ENCODE results near the gene PPIP5K2.
A peak's percentile ranks its signal among the peaks of the same experiment; 100 is the strongest.
"Not testable (repeated sequence)": the region's sequence is repeated elsewhere in the genome, so short reads cannot be mapped to it uniquely, and the experiment has no call there.

PPIP5K2 gene

DNA sequence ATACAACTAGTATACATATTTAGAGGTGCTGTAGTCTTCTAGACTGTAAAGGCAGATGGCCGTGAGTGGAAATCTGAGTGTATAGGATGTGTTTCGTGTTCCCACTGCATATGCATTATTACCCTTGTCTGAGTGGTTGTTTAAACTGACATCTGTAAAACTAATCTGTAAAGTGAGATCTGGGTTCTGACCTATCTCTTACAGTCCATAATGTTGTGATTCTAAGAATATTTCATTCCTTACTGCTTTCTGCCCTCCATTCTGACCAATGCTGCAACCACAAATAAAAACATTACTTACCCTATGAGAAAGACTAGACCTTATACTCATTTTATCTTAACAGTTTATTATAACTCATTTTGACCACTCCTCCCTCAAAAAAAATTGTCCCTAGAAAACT is 90.9 kb downstream of the PPIP5K2 start:
- peak; percentile 34 for DNase-seq

DNA sequence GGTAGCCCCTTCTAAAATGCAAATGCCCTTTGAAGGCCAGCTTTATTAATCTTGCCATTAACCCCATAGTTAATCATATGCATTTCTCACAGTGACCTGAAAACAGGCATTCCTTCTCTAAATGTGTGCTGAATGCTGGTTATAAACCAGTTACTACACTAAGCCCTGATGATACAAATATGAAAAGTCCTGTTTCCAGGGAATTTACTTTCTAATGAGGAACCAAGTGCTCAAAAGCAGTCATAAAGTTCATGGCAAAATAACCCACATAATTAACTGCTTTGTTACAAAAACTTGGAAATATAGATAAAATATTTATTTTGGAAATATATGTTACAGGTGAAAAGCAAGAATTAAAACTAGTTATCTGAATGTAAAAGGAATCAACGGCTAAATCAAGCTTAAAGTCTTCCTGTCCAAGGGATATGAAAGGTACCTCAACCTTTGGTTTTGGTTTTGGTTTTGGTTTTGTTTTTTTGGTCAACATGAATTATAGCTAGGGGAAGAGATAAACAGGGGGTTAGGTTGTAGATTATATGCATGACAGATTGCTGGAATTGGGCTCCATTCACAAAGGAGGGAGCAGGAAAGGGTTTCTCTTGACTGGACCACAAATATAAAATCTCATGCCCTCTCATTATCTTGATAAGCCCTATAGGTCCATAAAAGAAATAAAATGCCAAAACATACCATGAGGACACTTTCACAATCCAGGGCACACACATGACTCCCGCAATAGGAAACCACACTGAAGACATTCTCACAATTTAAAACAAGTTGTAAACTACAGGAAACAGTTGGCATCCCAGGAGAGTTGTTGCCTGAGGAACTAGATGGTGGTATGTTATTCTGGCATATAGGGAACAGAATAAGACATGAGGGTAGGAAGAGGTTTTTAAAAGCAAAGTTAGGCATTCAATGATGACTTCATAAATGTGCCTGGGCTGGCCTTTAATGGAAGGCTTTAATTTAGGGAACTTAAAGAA is 91.8 kb downstream of the PPIP5K2 start:
- peak; percentile 76 for DNase-seq

DNA sequence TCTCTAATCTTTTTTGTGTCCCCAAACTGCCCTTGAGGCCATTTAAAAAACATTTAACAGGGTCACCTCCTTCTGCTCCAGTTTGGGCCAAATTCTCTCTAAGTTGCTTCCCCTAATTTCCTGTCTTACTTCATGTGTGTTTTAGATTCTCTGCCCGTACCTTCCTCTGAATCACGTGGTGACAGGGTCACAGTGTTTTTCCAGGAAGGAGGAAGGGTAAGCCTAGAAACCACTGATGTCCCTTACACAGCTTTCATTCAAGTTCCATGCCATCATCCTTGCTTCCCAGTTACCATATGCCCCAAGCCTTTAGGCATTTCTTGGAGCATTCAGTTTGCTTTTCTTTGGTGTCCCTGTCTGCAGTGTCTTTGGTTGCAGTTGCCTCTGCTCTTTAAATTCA is 96.0 kb downstream of the PPIP5K2 start:
- DNase-seq, result peak; percentile 31

DNA sequence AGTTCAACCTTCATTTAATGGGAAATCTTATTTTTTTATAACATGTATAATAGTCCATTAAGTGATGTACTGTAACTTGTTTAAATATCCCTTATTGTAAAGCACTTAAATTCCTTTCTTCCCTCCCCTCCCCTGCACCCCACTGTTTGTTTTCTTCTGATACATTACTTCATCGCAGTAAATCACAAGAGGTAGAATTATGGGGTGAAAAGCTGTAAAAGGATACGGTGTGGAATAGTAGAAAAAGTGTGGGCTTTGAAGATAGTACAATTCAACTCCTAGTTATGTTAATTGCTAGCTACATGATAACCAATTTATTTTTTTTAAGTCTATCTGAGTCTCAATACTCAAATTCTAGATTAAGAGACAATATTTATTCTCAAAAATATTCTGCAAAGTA is 96.6 kb downstream of the PPIP5K2 start:
- DNase-seq, result no peak

DNA sequence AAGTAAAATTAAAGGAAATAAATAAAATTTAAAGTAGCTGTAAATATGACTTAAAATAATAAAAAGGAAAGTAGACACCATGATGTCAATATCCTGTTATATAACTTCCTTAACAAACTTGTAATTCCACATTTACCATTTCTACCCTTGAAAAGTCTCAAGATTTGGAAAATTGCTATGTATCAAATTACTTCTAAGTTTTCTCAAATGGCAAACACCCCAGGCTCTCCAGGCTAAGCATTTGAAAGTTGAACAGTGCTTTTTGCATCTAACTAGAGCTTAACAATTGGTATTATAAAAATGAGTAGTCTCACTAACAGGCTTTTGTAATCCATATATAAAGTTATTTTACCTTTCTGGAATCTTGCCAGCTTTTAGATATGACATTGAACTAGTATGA is 97.0 kb downstream of the PPIP5K2 start:
- DNase-seq, result no peak

DNA sequence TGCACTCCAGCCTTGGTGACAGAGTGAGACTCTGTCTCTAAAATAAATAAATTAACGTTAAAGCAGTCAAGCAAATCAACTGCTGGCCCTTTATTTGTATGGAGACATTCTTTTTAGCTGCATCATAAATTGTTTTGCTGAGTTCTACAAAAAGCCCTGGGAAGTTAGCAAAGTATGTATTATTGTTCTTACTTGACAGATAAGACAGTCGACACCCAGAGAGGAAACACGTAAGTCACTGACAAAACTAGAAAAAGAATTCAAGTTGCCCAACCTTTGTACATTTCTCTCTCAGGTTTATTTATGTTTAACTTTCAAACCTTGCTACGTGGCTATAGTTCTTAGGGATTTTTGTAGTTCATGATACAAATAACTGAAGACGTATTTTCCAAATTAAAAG is 98.1 kb downstream of the PPIP5K2 start:
- DNase-seq, result no peak

DNA sequence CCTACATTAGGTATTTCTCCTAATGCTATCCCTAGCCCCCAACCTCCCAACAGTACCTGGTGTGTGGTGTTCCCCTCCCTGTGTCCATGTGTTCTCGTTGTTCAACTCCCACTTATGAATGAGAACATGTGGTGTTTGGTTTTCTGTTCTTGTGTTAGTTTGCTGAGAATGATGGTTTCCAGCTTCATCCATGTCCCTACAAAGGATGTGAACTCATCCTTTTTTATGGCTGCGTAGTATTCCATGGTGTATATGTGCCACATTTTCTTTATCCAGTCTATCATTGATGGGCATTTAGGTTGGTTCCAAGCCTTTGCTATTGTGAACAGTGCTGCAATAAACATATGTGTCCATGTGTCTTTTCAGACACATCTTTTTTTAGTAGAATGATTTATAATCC is 99.0 kb downstream of the PPIP5K2 start:
- DNase-seq, result not testable (repeated sequence)

DNA sequence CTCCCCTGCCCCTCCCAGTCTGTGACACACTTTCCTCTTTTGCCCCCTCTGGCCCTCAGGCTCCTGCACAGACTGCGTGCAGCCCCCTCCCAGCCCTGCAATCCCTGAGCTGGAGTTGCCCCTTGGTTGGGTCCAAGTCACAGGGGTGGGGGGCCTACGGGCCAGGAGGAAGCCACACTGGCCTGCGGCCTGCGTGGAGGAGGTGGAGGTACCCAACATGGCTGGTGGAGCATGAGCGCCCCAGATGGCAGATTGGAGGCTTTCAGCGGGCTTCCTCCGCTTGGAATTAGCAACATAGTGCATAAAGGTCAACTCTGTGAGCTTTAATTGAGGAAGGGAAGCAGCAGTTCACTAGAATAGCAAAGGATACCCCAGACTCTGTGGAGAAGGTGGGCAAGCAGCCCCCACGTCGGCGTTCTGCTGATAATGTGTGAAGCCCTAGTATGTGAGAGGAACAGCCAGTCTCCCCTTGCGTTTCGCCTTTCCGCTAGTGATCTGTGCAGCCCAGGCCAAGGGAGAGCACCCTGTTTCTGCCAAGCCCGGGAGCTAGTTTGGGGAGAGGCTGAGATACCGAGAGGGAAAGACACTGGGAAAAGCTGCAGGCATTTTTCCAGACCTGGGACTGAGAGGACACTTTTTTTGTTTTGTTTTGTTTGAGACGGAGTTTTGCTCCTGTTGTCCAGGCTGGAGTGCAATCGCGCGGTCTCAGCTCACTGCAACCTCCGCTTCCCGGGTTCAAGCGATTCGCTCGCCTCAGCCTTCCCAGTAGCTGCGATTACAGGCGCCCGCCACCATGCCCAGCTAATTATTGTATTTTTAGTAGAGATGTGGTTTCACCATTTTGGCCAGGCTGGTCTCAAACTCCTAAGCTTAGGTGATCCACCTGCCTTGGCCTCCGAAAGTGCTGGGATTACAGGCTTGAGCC is 103.2 kb downstream of the PPIP5K2 start:
- no peak for DNase-seq

DNA sequence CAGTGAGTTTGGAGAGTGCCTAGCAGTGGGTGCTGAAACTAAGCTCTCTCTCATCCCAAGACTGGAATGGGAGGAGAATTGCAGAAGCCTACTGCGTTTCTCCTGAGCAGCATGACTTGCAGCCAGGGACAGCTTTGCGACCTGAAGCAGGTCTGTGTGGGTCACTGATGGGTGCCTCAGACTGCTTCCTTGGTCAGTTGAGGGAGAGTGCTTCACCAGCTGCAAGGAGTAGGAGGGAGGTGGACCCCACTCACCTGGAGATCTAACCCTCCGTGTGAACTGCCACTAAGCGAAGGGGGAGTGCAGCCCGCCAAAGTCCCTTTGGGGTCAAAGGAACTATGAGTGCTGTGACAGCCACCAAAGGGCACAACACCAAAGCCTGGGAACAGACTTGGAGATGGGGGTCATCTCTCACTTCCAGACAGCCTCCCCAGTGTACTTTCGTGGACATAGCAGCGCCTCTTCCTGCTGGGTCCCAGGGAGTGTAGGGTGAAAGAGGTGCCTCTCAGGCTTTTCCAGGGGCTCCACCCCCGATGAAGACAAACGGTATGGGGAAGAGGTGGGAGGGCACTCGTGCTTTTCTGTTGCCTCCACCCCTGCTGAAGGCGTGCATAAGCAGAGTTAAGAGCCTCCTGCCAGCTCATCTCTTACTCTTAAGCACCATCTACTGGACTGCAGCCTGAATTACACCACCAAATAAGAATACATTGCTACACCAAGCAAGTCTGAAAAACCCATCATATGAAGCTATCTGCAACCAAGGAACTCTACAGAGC is 104.2 kb downstream of the PPIP5K2 start:
- DNase-seq, result peak; percentile 82

DNA sequence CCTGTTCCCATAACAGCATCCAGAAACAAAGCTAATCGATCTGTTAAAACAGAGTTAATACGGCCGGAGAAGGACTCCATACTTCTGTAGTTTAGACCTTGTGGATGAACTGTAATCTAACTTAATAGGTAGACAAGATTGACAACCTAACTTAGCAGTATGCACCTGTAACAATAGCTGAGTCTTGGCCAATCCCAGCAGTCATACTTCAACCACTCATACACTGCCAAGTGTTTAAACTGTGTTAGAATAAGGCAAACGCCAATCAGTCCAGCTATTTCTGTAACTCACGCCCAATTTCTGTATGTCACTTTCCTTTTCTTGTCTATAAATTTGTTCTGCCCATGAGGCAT is 104.8 kb downstream of the PPIP5K2 start:
- no peak for DNase-seq

DNA sequence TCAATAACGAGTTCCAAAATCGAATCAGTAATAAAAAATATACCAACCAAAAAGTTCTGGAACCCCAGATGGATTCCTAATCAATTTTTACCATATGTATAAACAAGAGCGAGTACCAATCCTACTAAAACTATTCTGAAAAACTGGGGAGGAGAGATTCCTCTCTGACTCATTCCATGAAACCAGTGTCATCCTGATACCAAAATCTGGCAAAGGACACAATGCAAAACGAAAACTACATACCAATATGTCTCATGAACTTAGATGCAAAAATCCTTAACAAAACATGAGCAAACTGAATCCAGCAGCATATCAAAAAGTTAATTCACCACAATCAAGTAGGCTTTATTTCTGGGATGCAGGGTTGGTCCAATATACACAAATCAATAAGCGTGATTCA is 108.0 kb downstream of the PPIP5K2 start:
- no peak for DNase-seq

DNA sequence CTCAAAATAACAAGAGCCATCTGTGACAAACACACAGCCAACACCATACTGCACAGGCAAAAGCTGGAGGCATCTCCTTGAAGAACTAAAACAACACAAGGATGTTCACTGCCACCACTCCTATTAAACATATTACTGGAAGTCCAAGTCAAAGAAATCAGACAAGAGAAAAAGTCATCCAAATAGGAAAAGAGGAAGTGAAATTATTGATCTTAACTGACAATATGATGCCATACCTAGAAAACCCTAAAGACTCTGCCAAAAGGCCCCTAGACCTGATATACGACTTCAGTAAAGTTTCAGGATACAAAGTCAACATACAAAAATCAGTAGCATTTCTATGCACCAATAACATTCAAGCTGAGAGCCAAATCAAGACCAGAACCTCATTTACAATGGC is 108.5 kb downstream of the PPIP5K2 start:
- DNase-seq, result peak; percentile 63

DNA sequence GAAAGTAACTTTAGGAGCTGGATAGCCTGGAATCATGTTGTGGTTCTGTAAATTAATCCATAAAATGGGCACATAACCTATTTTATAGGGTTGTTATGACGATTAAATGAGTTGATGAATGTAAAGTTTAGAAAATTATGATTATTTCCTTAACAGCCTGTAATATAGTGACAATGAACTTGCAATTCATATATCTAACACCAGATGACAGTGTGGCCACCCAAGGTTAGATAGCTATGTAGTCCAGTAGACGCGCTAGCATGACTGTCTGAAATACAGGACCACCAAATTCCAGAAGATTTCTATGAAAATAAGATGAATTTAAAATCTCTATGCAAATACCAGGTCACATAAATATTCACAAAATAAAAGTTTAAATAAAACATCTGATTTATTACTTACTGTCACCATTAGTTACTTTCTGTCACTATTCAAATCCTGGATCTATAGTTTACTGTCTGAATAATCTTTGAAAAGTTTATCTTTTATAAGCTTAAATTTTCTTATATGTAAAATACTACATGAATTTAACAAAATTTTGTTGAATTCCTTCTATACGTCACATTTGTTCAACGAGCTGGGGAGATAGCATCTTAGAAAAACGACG is 112.4 kb downstream of the PPIP5K2 start:
- peak; percentile 56 for DNase-seq

DNA sequence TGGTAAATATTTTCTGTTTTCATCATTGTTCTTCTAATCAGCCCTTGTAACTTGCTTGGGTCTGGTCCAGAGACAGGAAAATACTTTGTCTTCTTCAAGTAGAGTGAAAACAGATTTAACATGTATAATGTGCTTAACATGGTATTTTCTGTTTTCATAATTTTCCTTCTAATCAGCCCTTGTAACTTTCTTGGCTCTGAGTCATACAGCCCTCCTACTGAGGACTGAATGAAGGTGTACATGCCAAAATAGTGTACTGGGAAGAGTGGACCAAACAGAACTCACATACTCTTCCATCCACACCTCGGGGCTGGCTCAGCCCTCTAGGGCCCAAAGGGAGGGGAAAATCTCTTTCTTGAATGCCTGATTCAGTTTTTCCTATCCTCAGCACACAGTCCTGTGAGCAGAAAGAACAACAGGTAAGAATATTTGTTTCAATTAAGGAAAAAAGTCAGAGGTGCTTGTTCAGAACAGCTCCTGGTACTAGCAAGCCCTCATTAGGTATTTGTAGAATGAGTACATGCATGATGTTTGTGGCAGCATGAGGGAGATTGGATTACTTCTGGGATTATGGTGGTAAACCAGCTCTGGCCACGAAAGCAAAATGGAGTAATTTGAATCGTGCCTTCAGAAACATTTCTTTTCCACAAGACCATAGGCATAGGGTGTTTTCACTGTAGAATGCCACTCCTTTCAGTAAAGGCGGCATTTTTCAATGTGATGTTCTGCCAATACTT is 114.3 kb downstream of the PPIP5K2 start:
- no peak for DNase-seq

DNA sequence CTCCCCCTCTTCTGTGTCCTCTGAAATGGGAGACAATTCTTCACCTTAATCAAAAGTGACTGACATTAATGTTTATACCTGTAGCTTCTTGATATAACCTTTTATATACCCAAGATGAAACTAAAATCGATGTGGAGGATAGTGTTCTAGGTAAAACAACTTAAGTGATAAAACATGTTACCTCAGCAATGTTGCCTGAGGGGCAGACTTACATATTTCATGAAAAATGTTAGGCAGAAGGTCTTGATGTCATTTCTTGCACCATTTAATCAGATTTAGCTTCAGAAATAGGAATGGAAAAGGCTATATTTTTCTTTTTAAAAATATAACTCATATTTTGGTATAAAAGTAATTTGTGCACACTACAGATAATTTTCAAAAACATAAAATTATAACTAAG is 115.8 kb downstream of the PPIP5K2 start:
- DNase-seq, result no peak

DNA sequence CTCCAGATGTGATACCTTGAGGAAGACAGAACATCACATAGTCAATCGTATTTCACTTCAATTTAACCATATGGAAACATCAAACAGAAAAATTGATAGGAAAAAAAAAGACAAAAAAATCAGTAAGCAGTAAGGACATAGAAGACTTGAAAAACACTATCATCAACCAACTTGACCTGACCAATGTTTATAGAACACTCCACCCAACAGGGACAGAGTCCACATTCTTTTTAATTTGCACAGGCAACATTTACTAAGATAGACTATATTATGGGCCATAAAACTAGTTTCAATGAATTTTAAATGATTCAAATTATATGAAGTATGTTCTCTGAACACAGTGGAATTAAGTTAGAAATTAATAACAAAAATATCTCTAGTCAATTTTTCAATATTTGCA is 117.7 kb downstream of the PPIP5K2 start:
- no peak for DNase-seq

DNA sequence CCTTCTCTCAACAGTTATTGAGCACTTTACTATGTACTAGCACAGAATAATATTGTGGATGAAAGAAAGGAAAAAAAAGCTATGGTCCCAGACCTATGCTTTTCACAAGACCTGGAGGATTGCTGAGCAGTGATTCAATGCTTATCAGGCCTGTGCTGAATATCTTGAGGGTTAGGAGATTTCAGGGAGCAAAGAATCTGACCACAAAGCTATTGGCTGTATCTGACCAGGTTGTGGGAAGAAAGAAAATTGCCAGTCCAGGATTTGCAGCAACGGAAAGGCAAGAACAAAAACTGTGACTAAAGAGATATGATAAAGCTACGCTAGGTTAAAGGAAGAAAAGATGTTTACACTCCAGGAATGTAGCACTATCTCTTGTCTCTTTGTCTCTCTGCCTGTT is 123.6 kb downstream of the PPIP5K2 start:
- peak; percentile 30 for DNase-seq

DNA sequence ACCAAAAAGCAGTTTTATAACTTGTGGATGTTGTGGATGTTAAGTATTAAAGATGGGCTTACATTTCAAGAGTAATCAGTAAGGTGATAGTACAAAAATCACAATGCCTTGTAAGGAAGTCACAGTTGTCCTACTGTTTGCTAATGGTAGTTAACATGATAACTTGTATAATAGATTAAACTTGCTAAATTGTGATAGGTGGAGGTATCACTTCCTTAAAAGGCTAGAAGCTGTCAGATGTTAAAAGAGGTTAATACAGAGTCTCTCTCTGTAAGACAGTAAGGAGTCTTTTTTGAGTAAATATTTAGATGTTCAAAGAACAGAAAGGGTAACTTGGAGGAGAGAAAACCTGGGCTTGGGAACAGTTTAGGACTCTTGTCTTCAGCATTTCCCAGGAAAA is 124.3 kb downstream of the PPIP5K2 start:
- no peak for DNase-seq

DNA sequence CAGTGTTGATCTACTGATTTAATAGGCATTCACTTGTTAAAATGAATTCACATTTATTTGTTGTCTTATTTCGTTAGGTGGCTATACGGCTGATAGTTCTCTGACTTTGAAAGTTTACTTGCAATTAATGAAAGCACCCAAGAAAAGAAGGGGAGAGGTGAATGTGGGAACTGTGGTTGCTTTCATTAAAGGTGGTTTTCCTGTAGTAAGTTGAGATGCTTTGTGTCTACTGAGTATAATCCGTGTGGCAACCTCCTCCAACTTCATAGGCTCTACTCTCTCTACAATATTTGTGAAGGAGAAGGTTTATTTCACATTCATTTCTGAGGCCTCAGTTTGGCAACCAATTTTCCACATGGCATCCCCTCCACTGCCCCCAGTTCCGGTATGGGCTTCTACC is 125.7 kb downstream of the PPIP5K2 start:
- DNase-seq, result no peak

DNA sequence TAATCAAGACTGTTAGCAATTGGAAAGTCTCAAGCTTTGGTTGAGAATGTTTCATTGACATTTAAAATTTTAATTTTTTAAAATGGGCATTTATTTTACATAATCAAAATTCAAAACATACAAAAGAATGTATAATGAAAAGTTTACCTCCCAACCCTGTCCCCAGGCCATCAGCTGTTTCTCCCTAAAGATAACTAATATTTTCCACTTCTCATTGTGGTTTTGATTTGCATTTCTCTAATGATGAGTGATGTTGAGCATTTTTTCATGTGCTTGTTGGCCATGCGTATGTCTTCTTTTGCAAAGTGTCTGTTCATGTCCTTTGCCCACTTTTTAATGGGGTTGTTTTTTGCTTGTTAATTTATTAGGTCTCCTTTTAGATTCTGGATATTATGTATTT is 127.0 kb downstream of the PPIP5K2 start:
- DNase-seq, result no peak

DNA sequence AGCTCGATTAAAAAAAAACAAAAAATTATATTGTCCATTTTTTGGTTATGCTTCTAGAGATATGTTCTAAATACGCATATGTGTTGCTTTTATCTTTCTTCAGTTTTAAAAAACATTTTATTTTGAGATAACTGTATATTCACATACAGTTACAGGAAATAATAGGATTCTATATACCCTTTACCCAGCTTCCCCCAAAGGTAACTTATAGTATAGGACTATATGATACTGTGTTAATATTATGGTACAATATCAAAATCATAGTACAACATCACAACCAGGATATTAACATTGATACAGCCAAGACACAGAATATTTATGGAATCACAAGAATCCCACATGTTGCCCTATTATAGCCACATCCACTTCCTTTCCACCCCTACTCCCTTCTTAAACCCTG is 129.0 kb downstream of the PPIP5K2 start:
- DNase-seq, result no peak

DNA sequence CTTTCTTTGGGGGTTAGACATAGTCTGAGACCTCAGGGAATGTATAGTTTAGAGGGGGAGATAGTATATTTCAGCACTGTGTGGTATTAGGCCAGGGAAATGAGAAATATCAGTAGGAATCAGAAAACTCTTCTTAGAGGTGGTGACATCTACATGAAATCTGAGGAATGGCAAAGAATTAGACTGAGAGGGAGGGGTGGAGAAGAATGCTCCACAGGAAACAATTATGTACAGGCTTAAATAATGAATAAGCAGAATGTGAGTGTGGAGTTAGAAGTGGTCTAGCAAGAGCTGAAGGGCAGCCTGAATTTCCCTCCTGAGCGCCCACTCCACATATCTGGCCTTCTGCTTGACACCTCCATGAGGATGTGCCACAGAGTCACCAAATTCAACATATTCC is 134.8 kb downstream of the PPIP5K2 start:
- no peak for DNase-seq

Data from OCI-M1 (cell line).